ENCODE measurements around the gene LRRC8D.
"Not testable (repeated sequence)": the region's sequence is repeated elsewhere in the genome, so short reads cannot be mapped to it uniquely, and the experiment has no call there.

The LRRC8D gene

GRCh38 chr1:89962024-89962741, 141.4 kb downstream of the LRRC8D start:
- DNase-seq (ENCODE audit: low spot score): no peak

- DNase-seq (ENCODE audit: low spot score): no peak
These were observed 141.9 kb downstream of the LRRC8D start for GRCh38 chr1:89962742-89963075.

DNA sequence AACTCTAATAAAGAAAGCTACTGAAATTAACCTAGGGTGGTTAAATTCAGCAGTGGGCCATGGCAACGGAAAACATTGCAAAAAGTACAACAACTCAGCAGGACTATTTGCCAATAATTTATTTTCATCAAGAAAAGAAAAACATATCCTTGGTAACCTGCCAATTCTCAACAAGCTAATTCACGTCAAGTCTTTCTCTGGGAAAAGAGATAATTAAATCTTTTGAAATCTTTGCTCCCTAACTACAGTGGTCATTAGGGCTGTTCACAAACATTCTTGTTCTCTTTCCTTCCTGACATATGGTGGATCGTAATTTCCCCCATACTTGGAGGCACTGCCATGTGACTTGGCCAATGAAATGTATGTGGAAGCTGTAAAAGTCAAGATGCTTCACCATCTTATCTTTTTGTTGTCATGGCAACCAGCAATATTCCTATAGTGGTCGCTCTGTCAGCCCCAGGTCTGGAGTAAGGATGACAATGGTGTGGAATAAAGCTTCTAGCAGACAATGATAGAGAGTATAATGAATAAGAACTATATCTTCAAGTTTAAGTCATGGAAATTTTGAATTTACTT, 144.4 kb downstream of the LRRC8D start:
- DNase-seq (ENCODE audit: low spot score): no peak

- no peak for DNase-seq (ENCODE audit: low spot score)
These were observed 145.8 kb downstream of the LRRC8D start for GRCh38 chr1:89966656-89967055.

DNA sequence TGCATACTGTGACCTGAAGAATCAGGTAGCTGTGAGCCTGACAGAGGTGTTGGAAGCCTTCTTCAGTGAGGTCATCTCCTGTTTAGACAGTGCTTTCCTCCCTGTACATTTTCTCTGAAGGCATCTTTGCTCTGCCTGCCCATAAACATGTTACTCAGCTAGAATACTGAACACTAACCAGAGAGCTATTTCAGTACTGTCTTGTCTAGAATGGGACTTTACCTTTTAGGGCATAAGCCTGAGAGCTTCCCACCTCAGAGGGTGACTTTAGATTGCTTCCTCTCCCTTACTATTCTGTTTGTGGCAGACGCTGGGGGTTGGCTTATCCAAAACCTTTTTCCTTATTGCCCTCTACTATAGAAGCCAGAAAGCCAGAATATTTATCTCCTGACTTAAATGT, 150.8 kb downstream of the LRRC8D start:
- DNase-seq (ENCODE audit: low spot score): no peak

- DNase-seq (ENCODE audit: low spot score): no peak
These were observed 151.2 kb downstream of the LRRC8D start for GRCh38 chr1:89972024-89972423.

GRCh38 chr1:89973471-89974127, 152.8 kb downstream of the LRRC8D start:
- DNase-seq (ENCODE audit: low spot score): no peak

DNA sequence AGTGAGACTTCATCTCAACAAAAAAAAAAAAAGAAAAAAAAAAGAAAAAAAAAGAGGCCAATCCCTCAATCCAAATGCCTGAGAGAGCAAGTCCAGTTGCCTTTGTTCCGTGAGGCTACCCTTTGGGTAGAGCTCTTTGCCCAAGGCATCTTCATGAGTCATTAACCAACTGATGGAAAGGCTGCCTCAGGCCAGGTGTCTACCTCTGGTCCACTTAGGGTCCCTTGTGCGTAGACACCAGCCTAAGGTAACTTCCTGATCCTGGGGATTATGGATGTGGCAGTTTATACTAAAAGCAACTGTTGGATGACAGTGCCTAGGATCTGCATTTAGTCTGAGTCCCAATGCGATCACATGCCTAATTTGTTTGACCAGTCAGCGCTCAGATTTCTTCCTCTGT, 153.4 kb downstream of the LRRC8D start:
- DNase-seq (ENCODE audit: low spot score): no peak

- no peak for DNase-seq (ENCODE audit: low spot score)
These were observed 154.1 kb downstream of the LRRC8D start for GRCh38 chr1:89974696-89975470.

DNA sequence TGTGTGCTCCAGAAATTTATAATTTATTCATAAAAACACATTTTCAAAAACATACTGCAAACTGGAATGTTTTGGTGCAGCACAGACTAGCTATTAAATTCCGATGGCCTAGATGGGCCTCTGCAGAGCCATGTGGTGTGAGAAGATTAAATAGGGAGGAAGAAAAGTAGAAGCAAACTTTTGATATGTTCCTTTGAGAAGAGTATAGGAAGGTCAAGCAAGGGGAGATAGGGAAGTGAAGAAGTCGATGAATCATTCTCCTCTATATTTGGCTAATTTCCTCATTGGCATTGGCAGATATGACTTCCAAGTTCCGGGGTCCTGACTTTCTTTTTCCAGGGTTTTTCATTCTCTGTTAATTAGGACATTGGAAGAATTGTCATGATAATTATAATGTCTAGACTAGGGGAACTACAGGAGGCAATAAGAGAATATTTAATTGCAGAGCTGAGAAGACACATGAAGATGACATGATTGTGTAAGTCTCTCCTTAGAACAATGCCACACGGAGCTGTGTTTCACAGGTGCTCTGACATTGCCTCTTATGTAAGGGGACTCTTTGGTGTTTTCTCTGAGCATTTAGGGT, 154.8 kb downstream of the LRRC8D start:
- DNase-seq (ENCODE audit: low spot score): no peak

DNA sequence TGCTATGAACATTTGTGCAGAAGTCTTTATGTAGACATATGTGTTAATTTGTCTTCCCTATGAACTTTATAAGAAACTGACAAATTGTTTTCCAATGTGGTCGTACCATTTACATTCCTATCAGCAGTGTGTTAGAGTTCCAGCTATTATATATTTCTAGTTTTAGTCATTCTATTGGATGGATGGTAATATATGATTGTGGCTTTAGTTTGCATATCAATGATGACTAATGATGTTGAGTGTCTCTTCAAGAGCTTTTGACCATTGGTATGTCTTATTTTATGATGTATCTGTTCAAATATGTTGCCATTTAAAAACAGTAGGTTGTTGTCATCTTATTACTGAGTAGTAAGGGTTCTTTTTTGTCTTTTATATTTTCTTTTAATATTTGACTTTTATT, 157.9 kb downstream of the LRRC8D start:
- DNase-seq (ENCODE audit: low spot score): no peak

DNA sequence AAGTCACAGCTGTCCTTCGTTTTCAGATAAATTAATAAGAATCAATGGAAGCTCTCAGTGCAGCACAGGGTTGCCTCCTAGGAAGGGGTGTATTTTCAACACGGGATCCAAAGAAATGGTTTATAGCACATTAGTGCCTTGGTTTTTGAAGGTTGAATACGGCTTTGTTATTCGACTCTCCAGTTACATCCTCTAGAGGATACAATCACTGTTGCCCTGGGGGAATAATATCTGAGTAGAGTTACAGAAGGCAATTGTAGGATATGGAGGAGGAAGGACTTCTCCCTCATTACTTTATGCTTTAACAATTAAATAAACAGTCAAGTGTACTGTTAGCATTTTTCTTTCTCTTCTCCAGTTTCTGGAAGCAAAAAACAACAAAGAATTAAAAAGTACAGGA, 159.8 kb downstream of the LRRC8D start:
- no peak for DNase-seq (ENCODE audit: low spot score)

DNA sequence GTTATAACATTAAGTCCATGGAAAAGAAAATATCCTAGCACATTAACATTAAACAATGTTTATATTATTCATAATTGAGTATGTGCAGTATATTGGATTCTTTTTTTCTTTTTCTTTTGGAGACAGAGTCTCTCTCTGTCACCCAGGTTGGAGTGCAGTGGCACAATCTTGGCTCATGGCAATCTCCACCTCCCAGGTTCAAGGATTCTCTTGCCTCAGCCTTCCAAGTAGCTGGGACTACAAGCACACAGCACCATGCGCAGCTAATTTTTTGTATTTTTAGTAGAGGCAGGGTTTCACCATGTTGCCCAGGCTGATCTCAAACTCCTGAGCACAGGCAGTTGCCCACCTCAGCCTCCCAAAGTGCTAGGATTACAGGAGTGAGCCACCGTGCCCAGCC, 162.0 kb downstream of the LRRC8D start:
- not testable (repeated sequence) for DNase-seq (ENCODE audit: low spot score)

DNA sequence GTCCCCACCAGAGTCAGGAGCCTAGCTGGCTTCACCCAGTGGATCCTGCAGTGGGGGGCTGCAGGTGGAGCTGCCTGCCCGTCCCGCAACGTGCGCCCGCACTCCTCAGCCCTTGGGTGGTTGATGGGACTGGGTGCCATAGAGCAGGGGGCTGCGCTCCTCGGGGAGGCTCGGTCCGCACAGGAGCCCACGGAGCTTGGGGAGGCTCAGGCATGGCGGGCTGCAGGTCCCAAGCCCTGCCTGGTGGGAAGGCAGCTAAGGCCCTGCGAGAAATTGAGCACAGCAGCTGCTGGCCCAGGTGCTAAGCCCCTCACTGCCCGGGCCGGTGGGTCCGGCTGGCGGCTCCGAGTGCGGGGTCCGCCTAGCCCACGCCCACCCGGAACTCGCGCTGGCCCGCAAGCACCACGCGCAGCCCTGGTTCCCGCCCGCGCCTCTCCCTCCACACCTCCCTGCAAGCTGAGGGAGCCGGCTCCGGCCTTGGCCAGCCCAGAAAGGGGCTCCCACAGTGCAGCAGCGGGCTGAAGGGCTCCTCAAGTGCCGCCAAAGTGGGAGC, 163.8 kb downstream of the LRRC8D start:
- DNase-seq (ENCODE audit: low spot score): not testable (repeated sequence)

- no peak for DNase-seq (ENCODE audit: low spot score)
These were observed 165.2 kb downstream of the LRRC8D start for GRCh38 chr1:89986020-89986419.
